GM18502 (cell line): Measurements from ENCODE around the gene S100PBP.

Experiments used
- ATAC-seq: cut with Tn5 transposase; IDR thresholded peaks from one replicate; pipeline ENCODE4 v1.9.1; 2021; ENCODE audit warnings: mild to moderate bottlenecking; ENCODE audit not compliant: unreplicated experiment, poor library complexity

S100PBP gene

DNA sequence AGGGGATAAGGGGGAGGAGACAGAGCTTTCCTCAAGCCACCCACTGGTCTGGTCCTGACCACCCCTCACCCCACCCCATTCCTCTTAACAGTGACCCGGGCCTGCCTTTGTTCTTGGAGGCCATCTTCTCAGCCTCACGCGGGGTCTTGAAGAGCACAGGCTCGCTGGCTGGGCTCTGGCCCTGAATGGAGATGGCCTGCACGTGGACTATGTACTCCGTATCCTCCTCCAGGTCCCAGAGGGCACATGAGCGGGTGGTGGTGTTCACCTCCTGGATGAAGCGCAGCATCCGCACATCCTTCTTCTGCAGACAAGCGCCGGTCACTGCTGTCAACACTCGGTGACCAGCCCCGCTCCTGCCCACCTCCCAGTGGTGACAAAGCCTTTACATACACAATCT is 50.6 kb downstream of the S100PBP start:
- ATAC-seq = no peak

DNA sequence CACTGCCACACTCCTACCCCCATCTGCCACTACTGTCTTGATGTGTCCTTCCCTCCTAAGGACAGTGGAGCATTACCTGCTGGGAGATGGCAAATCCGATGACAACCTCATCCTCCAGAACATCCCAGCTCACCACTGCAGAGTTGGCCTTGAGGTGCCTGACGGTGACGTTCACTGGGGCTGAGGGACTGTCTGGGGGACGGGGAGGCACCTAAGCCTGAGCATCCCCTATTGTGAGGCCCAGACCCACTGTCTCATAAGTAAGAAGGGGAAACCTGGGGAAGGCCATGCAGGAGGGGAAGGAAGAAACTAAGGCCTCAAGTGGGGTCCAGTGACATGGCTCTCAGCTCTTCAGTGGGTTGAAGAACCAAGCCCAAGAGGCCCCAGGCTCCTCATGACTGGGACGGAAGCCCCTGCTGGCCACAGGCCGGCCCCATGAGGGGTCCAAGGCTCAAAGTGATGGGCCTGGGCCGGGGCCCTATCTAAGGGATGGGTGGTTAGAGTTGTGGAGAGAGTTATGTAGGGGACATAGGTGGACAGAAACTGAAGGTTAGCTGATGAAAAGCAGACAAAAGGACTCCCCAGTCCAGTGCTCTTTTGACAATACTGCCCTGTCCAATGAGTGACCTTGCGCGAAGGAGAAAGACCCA is 51.5 kb downstream of the S100PBP start:
- ATAC-seq = no peak

DNA sequence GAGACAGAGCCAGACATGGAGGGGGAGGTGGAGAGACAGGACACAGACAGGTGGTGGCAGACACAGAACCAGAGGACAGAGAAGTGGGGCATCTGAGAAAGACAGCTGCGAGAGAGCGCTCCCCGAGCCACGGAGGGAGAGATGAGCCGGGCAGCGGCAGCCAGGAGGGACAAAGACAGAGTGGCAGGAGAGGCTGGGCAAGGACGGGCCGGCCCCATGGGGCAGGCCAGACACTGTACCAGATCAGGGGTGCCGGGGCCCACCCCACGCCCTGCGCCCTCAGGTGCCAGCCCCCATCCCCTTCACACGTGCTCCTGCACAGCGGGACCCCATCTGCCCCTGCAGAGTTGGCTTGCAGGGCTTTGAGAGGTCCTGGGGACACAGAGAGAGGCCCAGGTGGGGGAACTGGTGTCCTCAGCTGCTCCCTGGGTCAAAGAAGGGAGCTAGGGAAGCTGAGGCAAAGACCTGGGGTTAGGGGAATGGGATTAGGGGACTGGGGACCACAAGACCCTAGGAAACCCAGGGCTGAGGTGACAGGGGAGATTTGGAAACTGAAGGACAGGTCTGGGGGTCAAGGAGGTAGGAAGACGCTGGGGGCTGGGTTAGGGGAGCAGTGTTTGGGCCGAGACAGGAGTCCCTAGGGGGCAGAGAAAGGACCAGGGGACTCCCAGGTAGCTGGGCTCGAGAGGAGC is 52.6 kb downstream of the S100PBP start:
- no peak for ATAC-seq

DNA sequence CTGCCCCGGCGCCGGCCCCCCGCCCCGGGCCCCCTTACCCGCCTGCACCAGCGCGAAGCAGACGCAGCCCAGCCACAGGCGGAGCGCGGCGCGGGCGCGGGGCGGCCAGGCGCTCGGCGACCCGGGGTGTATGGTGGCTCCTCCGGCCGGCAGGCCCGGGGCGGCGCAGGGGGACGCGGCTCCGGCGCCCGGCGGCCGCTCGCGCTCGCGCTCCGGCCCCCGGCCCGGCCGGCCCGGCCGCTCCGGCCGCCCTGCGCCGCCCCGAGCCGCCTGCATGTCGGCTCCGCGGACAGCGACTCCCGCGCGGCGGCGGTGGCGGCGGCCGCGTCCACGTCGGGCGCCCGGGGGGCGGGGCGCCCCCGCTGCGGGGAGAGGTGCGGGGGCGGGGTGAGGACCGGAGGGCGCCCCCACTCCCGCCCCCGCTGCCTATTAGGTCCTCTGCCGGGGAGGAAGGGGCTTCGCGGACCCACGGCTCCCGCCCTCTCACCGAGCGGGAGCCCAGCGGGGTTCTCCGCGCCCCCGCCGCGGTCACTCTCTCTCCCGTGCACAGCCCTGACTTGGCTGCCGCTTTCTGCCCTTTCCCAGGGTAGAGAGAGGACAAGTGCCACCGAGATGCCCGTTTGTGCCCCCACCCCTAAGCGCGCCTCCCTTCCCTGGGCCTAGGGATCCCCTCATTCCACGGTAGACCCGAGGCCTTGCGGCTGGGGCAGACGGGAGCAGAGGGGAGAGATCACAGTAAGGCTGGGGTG is 53.3 kb downstream of the S100PBP start, which contains the start of gene FNDC5:
Gene FNDC5 (minus strand): TSS at position 298 of the 749 bp plus-strand sequence.
- ATAC-seq = no peak

DNA sequence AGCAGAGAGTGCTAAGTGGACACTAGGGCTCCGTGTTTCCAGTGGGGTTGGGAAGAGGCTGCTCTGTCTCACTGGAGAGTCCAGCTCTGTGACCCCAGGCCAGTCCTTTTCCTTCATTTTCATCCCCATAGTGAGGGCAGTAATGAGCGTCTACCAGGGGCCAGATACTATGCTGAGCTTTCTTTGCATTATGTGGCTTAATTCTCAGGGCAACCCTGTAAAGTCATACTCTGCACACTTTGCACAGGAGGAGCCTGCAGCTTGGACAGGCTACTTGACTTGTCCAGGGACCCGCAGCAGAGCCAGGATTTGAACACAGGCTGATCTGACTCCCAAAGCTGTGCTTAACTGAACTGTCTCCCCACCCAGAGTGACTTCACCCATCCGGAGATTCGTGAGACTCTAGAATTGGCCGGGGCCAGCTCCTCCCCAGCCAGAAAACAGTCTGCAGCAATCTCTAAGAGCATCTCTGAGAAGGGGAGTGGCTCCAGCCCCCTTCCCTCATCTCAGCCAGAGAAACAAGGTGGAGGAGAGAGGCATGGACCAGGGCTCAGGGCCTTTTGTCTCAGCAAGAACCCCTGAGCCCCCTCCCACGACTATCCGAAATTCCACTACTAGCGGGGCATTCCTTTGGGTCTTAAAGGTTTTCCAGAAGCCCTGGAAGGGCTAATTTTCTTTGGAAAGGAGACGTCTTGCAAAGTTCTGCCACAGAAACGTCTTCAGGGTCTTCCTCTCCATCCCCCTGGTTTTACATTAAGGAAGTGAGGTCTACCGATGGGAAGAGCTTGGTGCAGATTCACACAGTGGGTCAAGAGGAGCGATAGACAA is 54.1 kb downstream of the S100PBP start:
- no peak for ATAC-seq

DNA sequence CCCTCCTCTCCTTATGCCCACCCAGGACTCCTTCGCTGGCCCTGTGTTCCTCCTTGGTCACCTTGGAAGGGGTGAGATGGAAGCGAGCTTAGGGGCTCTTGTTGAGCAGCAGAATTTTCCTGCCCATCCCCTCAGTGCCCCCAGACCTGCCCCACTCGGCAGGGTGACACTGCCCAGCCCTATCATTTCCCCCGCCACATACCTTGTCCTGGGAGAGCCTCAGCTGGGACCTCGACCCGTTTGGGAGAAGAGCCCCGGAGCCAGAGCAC is 54.7 kb downstream of the S100PBP start:
- no peak for ATAC-seq

DNA sequence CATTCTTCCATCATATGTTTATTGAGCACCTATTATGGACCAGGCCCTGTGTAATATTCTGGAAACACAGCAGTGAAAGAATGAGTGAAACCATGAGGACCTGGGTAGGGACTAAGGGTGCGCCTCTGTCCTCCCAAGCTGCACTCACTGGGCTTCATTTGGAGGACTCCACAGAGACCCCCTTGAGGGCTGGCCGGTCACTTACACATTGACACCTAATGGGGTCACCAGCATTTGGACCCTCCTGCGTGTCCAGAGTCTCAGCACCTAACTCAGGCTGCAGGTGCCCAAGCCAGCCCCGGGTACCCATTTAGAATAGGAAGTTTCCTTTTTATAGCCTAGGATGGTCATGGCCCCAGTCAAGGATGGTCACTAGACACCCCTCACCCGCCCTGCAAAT is 56.0 kb downstream of the S100PBP start:
- ATAC-seq = no peak

DNA sequence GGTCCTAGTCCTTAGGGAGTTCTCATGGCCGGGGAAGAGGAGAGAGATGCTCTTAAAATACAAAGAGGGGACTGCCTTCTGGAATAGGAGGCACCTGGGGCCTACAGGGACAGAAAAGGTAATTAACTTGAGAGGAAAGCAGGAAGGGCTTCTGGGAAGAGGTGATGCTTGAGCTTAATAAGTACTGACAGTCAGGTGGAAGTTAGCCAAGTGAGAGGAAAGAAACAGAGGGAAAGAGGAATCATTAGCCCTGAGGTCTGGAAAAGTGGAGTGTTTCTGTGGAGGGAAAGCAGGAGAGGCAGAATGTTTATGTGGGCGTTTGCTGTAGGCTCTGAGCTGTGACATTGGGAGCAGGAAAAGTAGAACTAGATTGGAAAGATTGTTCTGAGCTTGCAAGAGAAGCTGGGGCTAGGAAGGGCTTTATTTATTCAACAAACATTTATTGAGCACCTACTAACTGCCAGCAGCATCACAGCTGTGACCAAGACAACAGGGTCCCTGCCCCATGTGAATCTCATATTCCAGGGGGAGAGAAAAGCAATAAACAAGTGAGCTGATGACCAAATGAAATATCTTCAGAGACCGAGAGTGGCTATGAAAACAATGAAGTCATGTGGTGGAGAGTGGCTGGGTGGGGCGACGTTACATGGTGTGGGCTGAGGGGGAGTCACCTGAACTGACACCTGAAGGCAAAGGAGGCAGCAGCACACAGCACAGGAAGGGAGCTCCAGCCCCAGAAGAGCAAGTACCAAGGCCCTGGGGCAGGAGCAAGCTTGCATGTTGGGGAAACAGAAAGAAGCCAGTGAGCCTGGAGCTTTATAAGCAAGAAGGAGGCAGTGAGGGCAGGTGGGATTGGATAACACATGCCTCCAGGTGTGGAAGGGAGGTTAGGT is 57.7 kb downstream of the S100PBP start:
- ATAC-seq = no peak

DNA sequence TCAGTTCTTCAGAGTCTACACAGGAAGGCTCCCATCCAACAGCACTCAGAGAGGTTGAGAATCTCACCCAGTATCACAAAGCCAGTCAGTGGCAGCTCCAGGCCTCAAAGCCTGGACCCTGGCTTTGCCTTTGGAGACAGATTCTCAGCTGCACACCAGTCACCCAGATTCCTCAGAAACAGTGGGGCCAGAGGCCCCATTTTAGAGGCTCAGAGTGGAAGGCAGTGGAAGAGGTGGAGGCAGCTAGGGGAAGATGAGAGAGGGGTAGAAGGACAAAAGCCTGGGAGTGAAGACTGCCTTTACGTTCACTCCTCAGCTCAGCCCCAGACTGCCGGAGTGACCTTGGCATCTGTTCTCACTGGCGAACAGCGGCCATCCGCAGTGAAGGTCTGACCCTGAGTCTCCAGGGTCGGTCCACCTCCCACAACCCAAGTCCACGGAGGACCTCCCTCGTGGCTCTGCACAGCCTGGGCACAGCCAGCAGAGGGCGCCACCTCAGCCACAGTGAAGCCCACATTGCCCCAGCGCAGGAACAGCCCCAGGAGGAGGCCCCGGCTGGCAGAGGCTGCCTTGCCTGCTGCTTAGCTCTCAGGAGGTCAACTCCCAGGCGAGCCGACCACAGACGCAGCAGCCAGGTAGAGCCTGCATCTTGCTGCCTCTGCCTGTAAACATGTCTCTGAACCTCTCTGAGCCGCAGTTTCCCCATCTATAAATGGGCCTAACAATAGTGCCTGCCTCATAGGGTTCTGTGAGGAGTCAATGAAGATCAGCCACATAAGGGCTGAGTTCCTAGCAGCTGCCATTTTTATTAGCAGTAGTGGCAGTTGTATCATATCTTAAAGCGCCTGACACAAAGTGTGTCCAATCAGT is 59.1 kb downstream of the S100PBP start:
- ATAC-seq = no peak

DNA sequence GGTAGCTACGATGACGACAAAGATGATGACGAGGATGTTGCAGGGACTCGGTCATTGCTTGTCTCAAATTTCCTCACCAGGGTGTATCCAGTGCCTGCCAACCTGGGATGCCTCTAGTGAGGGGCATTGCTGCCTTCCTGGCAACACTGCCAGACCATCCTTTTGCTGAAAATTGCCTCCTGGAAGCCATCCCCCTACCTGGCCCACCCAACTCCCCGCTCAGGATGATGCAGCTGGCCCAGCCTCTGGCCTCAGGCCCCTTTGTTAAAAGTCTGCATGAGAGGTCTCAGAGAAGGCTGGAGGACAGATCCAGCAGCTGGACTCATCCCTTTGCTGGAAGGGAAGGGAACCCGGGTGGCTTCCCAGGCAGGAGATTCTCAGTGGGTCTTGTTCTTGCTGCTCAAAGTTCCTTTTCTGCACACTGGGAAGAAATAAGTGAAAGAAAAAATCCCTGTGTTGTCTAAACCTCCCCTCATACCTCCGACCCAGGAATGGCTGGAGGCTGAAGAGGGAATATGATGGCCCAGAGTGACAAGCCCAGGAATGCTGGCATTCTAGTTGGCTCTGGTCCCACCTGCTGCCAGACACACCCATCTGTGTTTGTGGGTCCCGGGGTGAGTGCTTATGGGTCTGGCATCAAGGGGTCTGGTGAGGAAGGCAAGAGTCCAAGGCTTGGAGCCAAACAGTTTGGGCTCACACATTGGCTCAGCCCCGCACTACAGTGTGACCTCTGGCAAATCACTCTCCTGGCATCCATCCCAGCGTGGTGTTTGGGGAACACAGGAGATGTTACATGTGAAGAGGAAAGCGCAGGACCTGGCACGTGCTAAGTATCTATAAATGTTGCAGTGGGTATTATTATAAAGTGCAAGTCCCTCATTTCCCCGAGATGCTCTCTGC is 60.0 kb downstream of the S100PBP start:
- ATAC-seq = no peak

DNA sequence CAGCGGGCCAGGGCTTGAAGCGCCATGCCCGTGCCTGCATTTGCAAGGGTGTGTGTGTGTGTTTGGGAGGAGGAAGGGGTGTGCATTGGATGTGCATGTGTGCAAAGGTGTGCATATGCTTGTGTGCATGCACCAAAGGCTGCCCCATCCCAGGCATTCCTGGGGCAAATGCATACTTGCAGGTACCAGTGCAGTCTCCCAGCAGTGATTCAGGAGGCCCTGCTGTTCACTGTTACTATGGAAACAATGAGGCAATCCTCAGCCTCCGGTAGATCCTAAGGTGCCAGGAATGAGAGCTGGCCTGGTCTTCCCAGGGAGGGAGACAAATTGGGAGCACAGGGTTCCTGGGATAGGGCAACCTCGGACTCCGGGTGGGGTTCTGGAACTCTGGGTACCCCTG is 60.7 kb downstream of the S100PBP start:
- ATAC-seq = no peak

DNA sequence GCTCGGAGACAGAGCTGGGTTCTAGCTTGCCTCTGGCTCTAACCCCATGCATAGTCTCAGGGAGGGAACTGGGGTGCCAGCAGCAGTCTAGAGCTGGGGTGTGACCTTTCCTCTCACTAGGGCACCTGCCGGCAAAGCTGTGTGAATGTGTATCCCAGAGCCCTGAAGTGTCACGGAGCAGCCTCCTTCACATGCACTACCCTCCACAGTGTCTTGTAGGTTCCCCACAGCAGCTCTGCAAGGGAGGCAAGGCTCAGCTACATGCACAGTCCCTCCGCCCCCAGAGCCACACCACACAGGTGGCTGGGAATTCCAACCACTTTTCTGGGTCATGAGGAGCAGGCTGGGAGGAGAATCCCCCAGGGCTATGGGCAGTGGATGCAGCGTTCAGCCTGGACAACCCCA is 61.2 kb downstream of the S100PBP start:
- no peak for ATAC-seq

DNA sequence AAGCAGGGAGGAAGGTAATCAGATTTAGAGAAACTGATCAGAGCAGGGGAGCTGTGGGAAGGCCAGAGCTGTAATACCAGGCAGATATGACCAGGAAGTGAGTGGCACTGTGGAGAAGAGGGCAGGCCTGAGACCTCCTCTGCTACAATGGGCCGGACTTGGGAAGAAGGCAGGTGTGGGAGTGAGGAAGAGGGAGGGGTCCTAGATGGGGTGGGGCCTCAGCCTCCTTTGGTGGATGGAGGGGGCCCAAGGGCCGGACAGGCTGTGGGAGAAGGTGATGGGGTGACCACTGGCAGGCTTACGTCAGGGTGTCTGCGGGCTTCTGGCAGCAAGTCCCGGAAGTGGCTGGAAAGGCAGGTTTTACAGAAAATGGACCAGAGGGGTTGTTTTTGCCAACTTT is 63.8 kb downstream of the S100PBP start:
- ATAC-seq = no peak

DNA sequence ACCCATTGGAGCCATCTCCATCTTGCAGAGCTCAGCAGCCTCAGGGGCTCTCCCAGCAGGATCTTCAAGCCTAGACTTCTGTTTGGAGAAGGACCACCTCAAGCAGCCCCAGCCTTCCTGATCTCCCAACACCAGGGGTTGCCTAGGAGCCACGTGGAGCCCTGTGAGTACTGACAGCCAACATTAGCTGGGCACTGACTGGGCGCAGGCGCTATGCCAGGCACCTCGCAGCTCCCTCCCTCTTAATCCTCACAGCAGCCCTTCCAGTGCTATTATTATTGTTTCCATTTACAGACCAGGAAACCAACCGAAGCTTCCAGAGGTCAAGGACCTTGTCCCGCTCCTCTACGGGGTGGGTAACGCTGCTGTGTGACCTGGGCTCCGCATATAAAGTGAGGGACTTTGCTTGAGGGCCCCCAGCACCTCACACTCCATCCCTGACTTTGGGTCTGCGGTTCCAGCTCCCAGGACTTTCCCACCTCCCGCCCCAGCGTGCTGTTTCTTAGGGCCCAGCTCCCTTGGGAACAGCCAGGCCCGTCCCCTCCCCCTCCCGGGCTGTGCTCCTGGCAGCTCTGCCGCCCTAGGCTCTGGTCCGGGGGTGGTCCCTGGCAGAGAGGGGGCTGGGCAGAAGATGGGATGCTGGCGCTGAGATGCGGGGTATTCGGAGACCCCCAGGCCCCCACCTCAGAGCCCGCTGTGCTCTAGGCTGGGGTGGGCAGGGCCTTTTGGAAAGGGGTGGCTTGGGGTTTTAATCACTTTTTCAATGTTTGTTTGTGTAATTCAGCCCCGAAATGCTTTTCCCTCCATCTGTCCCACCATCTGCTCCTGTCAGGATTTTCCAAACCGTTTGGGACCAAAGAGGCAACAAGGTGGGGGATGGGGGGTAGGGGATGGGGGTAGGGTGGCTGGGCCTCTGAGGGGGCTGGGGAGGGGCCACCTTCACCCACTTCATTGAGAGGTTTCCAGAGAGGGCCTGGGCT is 64.7 kb downstream of the S100PBP start:
- no peak for ATAC-seq

DNA sequence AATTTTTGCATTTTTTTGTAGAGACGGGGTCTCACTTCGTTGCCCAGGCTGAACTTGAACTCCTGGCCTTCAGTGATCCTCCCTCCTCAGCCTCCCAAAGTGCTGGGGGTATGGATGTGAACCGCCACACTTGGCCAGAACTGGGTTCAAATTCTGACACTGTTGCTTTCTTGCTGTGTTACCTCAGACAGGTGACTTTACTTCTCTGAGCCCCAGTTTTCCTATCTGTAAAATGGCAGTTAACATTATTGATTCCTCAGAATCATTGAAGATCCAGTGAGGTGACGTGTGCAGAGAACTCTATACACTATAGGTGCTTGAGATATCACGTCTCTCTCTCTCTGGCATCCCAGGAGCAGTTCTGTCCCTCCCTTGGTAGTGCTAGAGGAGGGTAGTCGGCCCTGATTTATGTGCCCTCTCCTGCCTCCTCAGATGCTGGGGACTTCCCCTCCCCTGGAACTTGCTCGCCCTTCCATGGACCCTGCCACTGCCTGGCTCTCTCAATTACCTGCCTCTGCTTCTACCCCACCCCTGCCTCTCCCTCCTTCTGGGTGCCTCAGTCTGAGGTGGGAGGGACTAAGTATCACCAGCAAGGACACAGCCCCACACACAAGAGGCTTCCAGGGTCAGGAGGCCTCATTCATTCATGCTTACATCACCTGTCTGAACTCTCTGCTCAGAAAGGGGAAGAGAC is 66.0 kb downstream of the S100PBP start:
- no peak for ATAC-seq

DNA sequence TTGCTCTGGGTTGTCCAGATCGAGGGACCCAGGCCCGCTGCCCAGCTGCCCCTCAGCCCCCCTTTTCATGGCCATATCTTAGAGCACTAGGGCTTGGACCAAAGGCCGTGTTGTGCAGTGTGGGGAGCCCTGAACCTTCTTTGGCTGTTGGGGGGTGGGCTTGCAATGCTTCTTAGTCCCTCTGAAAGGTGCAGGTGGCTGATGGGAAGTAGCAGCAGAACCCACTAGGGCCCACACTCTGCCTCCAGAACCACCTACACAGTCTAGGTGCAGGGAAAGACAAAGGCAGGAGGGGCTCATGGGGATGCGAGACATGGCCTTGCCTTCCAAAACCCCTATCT is 66.5 kb downstream of the S100PBP start:
- no peak for ATAC-seq
